AG04449 (cell line): Measurements from ENCODE around the gene RNF144A.

Source experiments
- CTCF ChIA-PET: fragments of 350-600 bp; formaldehyde crosslinking; extraction: SDS; loops from one replicate; lab custom pipeline; 2021; ENCODE audit warnings: antibody characterized with exemption; lab: Yijun Ruan, JAX
- POLR2A ChIA-PET: fragments of 400-600, 350-600 bp; formaldehyde crosslinking; extraction: SDS; loops from one replicate; lab custom pipeline; 2020; ENCODE audit warnings: antibody characterized with exemption, inconsistent platforms; lab: Yijun Ruan, JAX
- DNase-seq: peaks from one replicate; pipeline ENCODE4 v3.0.0-alpha.2; 2010; ENCODE audit warnings: low read depth, low spot score
- H3K4me3 ChIP-seq: 2 replicates; pipeline ENCODE4 v1.5.1; 2011; ENCODE audit warnings: low read depth, mild to moderate bottlenecking, control low read depth, low read length
- CTCF ChIP-seq: IDR thresholded peaks from one replicate; pipeline ENCODE4 v1.5.1; 2011; ENCODE audit warnings: mild to moderate bottlenecking, moderate library complexity, low read length, control low read depth, inconsistent platforms; ENCODE audit not compliant: insufficient read depth; ENCODE audit errors: missing control alignments

RNF144A gene

GRCh38 chr2:7057865-7058400, 140.7 kb downstream of the RNF144A start:
- no peak for TF ChIP-seq CTCF
- H3K4me3 ChIP-seq: no peak overlapping the region
- CTCF ChIA-PET: interaction anchor here (1.7 to 3.2 kb wide), 2 partner anchors 14 to 142 kb away, joined by 5 to 17 read pairs; no protein-coding TSS in a partner anchor
- no peak for DNase-seq
- POLR2A ChIA-PET: no interaction called here

- H3K4me3 ChIP-seq: no peak overlapping the region
- no peak for DNase-seq
- TF ChIP-seq CTCF: no peak
- ChIA-PET POLR2A (no interaction called here), CTCF (no interaction called here)
Observed at GRCh38 chr2:7060156-7060555, 142.9 kb downstream of the RNF144A start.

GRCh38 chr2:7060631-7061449, 143.6 kb downstream of the RNF144A start:
- no peak for DNase-seq
- POLR2A ChIA-PET: no interaction called here
- TF ChIP-seq CTCF: no peak

GRCh38 chr2:7061450-7061789, 144.2 kb downstream of the RNF144A start:
- no peak for DNase-seq
- TF ChIP-seq CTCF: no peak
- ChIA-PET POLR2A (no interaction called here), CTCF (interaction anchor here (0.8 kb wide), 1 partner anchor 17 kb away, joined by 4 read pairs; no protein-coding TSS in a partner anchor)
- no peak overlapping the region for H3K4me3 ChIP-seq

More at GRCh38 chr2:7060631-7061449, 143.6 kb downstream of the RNF144A start:
- CTCF ChIA-PET: interaction anchor here (0.8 kb wide), 1 partner anchor 16 kb away, joined by 4 read pairs; no protein-coding TSS in a partner anchor
- no peak overlapping the region for H3K4me3 ChIP-seq

GRCh38 chr2:7061921-7062320, 144.7 kb downstream of the RNF144A start:
- H3K4me3 ChIP-seq: no peak overlapping the region
- no peak for TF ChIP-seq CTCF
- DNase-seq: no peak
- POLR2A ChIA-PET: no interaction called here
- CTCF ChIA-PET: no interaction called here

- no peak for TF ChIP-seq CTCF
- DNase-seq: no peak
- POLR2A ChIA-PET: no interaction called here
- CTCF ChIA-PET: interaction anchor here (1.3 kb wide), 1 partner anchor 20 kb away, joined by 4 read pairs; no protein-coding TSS in a partner anchor
- no peak overlapping the region for H3K4me3 ChIP-seq
Observed at GRCh38 chr2:7063789-7064188, 146.6 kb downstream of the RNF144A start.
